ENCODE results near the gene OXLD1. TPM values are rescaled to one million over a fixed set of nuclear protein-coding genes. Genes with fewer than 3 reads are reported as not detected.

OXLD1 gene
- total RNA-seq, 1 experiment from 2014 or later: 46.7 TPM

- H3K4me2 ChIP-seq (ENCODE audit: low read length): peak within 1 kb of the TSS; percentile 99
- H3F3A ChIP-seq (ENCODE audit: low read length, unreplicated experiment): peaks cover 8% of the 10 kb centered on the region
- BruUV-seq (replicated peaks): no TSS peak
- H4K20me1 ChIP-seq (ENCODE audit: low read length): 0 out of 2 replicates have a peak, but pooled peaks cover 5% of the 10 kb centered on the region
- CTCF ChIA-PET: no interaction called here
- peak within 1 kb of the TSS; percentile 77 for H3K9ac ChIP-seq (ENCODE audit: low read length)
- H3K79me2 ChIP-seq (ENCODE audit: low read length): peaks cover 34% of the 10 kb centered on the region
- ATAC-seq (peak; percentile 69), DNase-seq (peak; percentile 92)
- peaks cover 37% of the 10 kb centered on the region for H3K4me1 ChIP-seq (ENCODE audit: insufficient read depth, low read length)
- no peaks in the 10 kb centered on the region for H3K9me3 ChIP-seq (ENCODE audit: low read length)
- TF ChIP-seq EZH2 (IDR thresholded peaks at IDR 0.05; ENCODE audit: low read length, unreplicated experiment): no peak
- TF ChIP-seq, protein P1, sequence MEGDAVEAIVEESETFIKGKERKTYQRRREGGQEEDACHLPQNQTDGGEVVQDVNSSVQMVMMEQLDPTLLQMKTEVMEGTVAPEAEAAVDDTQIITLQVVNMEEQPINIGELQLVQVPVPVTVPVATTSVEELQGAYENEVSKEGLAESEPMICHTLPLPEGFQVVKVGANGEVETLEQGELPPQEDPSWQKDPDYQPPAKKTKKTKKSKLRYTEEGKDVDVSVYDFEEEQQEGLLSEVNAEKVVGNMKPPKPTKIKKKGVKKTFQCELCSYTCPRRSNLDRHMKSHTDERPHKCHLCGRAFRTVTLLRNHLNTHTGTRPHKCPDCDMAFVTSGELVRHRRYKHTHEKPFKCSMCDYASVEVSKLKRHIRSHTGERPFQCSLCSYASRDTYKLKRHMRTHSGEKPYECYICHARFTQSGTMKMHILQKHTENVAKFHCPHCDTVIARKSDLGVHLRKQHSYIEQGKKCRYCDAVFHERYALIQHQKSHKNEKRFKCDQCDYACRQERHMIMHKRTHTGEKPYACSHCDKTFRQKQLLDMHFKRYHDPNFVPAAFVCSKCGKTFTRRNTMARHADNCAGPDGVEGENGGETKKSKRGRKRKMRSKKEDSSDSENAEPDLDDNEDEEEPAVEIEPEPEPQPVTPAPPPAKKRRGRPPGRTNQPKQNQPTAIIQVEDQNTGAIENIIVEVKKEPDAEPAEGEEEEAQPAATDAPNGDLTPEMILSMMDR (conservative IDR thresholded peaks at IDR 0.05; ENCODE audit: low read depth, low read length): no peak
- peak; percentile 97 for TF ChIP-seq EZH2phosphoT487 (IDR thresholded peaks at IDR 0.05; ENCODE audit: borderline replicate concordance, low read length)
- no peaks in the 10 kb centered on the region for H3K9me2 ChIP-seq (replicated peaks; ENCODE audit: low read length)
- H3K36me3 ChIP-seq (ENCODE audit: low read depth, low read length): peaks cover 19% of the 10 kb centered on the region
- no peaks in the 10 kb centered on the region for H3K27me3 ChIP-seq (ENCODE audit: low read length)
- peak within 1 kb of the TSS; percentile 41 for H3K27ac ChIP-seq (ENCODE audit: low read length)
- peak within 1 kb of the TSS; percentile 89 for H3K4me3 ChIP-seq (ENCODE audit: low read length)
- POLR2A ChIA-PET (ENCODE audit: unreplicated experiment): interaction anchor here (0.6 kb wide), 2 partner anchors 202 to 217 kb away, joined by 3 to 4 read pairs; no protein-coding TSS in a partner anchor
- no peak within 1 kb of the TSS for H2AFZ ChIP-seq (ENCODE audit: low read length)
- intact Hi-C loops (cut with micrococcal nuclease): no loop called here
Observed at GRCh38 chr17:81711814-81712467, 45.5 kb upstream of the OXLD1 start, which contains the start of gene SLC25A10. SLC25A10 (plus strand) TSS chr17:81712284; CDS start chr17:81712427, 143 bp downstream.

- H3K79me2 ChIP-seq (ENCODE audit: low read length): peaks cover 45% of the 10 kb centered on the region
- peak overlapping the region; percentile 41 for H3K27ac ChIP-seq (ENCODE audit: low read length)
- TF ChIP-seq, protein P1 (conservative IDR thresholded peaks at IDR 0.05; ENCODE audit: low read depth, low read length): no peak
- no peak for TF ChIP-seq EZH2phosphoT487 (IDR thresholded peaks at IDR 0.05; ENCODE audit: borderline replicate concordance, low read length)
- TF ChIP-seq EZH2 (IDR thresholded peaks at IDR 0.05; ENCODE audit: low read length, unreplicated experiment): no peak
- peak; percentile 30 for DNase-seq
- intact Hi-C loops (cut with micrococcal nuclease): no loop called here
- H3K4me1 ChIP-seq (ENCODE audit: insufficient read depth, low read length): peaks cover 37% of the 10 kb centered on the region
- ATAC-seq: peak; percentile 4
- H3K4me3 ChIP-seq (ENCODE audit: low read length): peak overlapping the region; percentile 42; the same call in 1 of the 2 replicates
- no peaks in the 10 kb centered on the region for H3K9me3 ChIP-seq (ENCODE audit: low read length)
- H3K27me3 ChIP-seq (ENCODE audit: low read length): no peaks in the 10 kb centered on the region
- peaks cover 30% of the 10 kb centered on the region for H3K36me3 ChIP-seq (ENCODE audit: low read depth, low read length)
- H3K4me2 ChIP-seq (ENCODE audit: low read length): peak overlapping the region; percentile 82
- H3F3A ChIP-seq (ENCODE audit: low read length, unreplicated experiment): peaks cover 8% of the 10 kb centered on the region
- BruUV-seq (replicated peaks): no TSS peak
- H4K20me1 ChIP-seq (ENCODE audit: low read length): 0 out of 2 replicates have a peak, but pooled peaks cover 5% of the 10 kb centered on the region
- H3K9me2 ChIP-seq (replicated peaks; ENCODE audit: low read length): no peaks in the 10 kb centered on the region
- ChIA-PET POLR2A (ENCODE audit: unreplicated experiment) (interaction anchor here (0.6 kb wide), 1 partner anchor 218 kb away, joined by 3 read pairs; no protein-coding TSS in a partner anchor), CTCF (interaction anchor here (0.6 kb wide), 1 partner anchor 40 kb away, joined by 3 read pairs; no protein-coding TSS in a partner anchor)
- H2AFZ ChIP-seq (ENCODE audit: low read length): no peak overlapping the region
- H3K9ac ChIP-seq (ENCODE audit: low read length): no peak overlapping the region
Observed at GRCh38 chr17:81710514-81711308, 44.3 kb upstream of the OXLD1 start.

Data from PC-3 (cell line).